VCaP (cell line): ENCODE results near the gene CAMK1G.

Source experiments
- H3K27ac ChIP-seq: fragments of 450-650 bp; 2 replicates; pipeline ENCODE4 v1.5.1; 2017
- TF ChIP-seq, protein P1 (sequence below): fragments of 450-650 bp; conservative IDR thresholded peaks from 2 replicates; pipeline ENCODE4 v1.5.1; 2017; ENCODE audit warnings: mild to moderate bottlenecking, moderate library complexity

The CAMK1G gene

GRCh38 chr1:209652121-209652735 lies 68.7 kb downstream of the CAMK1G start, which contains the start of gene LAMB3:
LAMB3 (minus strand) TSS chr1:209652425; CDS start chr1:209650944, 1,481 bp downstream.
- peak within 1 kb of the TSS; percentile 69 for H3K27ac ChIP-seq
- TF ChIP-seq, protein P1, sequence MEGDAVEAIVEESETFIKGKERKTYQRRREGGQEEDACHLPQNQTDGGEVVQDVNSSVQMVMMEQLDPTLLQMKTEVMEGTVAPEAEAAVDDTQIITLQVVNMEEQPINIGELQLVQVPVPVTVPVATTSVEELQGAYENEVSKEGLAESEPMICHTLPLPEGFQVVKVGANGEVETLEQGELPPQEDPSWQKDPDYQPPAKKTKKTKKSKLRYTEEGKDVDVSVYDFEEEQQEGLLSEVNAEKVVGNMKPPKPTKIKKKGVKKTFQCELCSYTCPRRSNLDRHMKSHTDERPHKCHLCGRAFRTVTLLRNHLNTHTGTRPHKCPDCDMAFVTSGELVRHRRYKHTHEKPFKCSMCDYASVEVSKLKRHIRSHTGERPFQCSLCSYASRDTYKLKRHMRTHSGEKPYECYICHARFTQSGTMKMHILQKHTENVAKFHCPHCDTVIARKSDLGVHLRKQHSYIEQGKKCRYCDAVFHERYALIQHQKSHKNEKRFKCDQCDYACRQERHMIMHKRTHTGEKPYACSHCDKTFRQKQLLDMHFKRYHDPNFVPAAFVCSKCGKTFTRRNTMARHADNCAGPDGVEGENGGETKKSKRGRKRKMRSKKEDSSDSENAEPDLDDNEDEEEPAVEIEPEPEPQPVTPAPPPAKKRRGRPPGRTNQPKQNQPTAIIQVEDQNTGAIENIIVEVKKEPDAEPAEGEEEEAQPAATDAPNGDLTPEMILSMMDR, result no peak

GRCh38 chr1:209652873-209653401 lies 69.4 kb downstream of the CAMK1G start:
- TF ChIP-seq, protein P1, result no peak
- H3K27ac ChIP-seq, result peak overlapping the region; percentile 69

- H3K27ac ChIP-seq, result peak overlapping the region; percentile 69
- TF ChIP-seq, protein P1, result no peak
Observed at GRCh38 chr1:209653915-209654351, 70.4 kb downstream of the CAMK1G start.

- no peak overlapping the region for H3K27ac ChIP-seq
- TF ChIP-seq, protein P1, result no peak
Observed at GRCh38 chr1:209655411-209656231, 72.1 kb downstream of the CAMK1G start.

GRCh38 chr1:209657140-209657879 lies 73.8 kb downstream of the CAMK1G start:
- no peak overlapping the region for H3K27ac ChIP-seq
- TF ChIP-seq, protein P1, result no peak

DNA sequence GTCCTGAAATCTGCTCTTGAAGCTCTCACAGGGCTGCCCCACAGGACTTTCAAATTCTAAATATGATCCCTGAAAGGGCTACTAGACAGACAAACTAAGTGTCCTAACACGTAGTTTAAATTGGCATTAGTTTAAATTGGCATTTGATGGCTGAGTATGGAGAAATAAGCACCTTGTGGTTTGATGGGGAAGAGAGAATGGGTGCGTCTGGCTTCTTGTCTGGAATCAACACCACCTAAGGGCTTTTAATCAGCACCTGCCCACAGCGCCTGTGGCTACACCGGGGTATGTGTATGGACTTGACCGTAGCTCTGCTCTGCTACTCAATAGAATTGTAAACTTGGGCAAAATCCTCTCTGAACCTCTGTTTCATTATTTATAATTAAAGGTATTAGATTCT lies 74.4 kb downstream of the CAMK1G start:
- TF ChIP-seq, protein P1, result no peak
- H3K27ac ChIP-seq, result no peak overlapping the region

- no peak overlapping the region for H3K27ac ChIP-seq
- TF ChIP-seq, protein P1, result no peak
Observed at GRCh38 chr1:209659909-209660308, 76.4 kb downstream of the CAMK1G start.
